Femur (tissue), 1 donor: ENCODE measurements around the gene AMFR.
"Not testable (repeated sequence)": the region's sequence is repeated elsewhere in the genome, so short reads cannot be mapped to it uniquely, and the experiment has no call there.

Experiments used
- DNase-seq: peaks from one replicate; pipeline ENCODE4 v3.0.0-alpha.2; 2017

Gene AMFR

GRCh38 chr16:56423584-56424403 is 1.6 kb downstream of the AMFR start:
- DNase-seq: no peak

- no peak for DNase-seq
Measured at GRCh38 chr16:56422896-56423441, 2.4 kb downstream of the AMFR start.

GRCh38 chr16:56421976-56422669 is 3.2 kb downstream of the AMFR start:
- no peak for DNase-seq

- DNase-seq: no peak
Measured at GRCh38 chr16:56421313-56421712, 4.0 kb downstream of the AMFR start.

GRCh38 chr16:56420613-56421012 is 4.7 kb downstream of the AMFR start:
- no peak for DNase-seq

- no peak for DNase-seq
Measured at GRCh38 chr16:56419740-56420548, 5.4 kb downstream of the AMFR start.

- no peak for DNase-seq
Measured at GRCh38 chr16:56417138-56417537, 8.2 kb downstream of the AMFR start.

- no peak for DNase-seq
Measured at GRCh38 chr16:56415875-56416274, 9.5 kb downstream of the AMFR start.

- DNase-seq: no peak
Measured at GRCh38 chr16:56414366-56414765, 11.0 kb downstream of the AMFR start.

- DNase-seq: no peak
Measured at GRCh38 chr16:56413381-56413780, 12.0 kb downstream of the AMFR start.

GRCh38 chr16:56411624-56412023 is 13.7 kb downstream of the AMFR start:
- no peak for DNase-seq

GRCh38 chr16:56411123-56411522 is 14.2 kb downstream of the AMFR start:
- DNase-seq: no peak

- no peak for DNase-seq
Measured at GRCh38 chr16:56409195-56409594, 16.1 kb downstream of the AMFR start.

- no peak for DNase-seq
Measured at GRCh38 chr16:56408379-56409098, 16.8 kb downstream of the AMFR start.

GRCh38 chr16:56405977-56406672 is 19.2 kb downstream of the AMFR start:
- DNase-seq: no peak

GRCh38 chr16:56401482-56401881 is 23.9 kb downstream of the AMFR start:
- no peak for DNase-seq

GRCh38 chr16:56400458-56400857 is 24.9 kb downstream of the AMFR start:
- no peak for DNase-seq

GRCh38 chr16:56399486-56399885 is 25.9 kb downstream of the AMFR start:
- DNase-seq: no peak

GRCh38 chr16:56399047-56399446 is 26.3 kb downstream of the AMFR start:
- no peak for DNase-seq

GRCh38 chr16:56396724-56397123 is 28.6 kb downstream of the AMFR start:
- DNase-seq: not testable (repeated sequence)

GRCh38 chr16:56389554-56389953 is 35.8 kb downstream of the AMFR start:
- DNase-seq: no peak

- no peak for DNase-seq
Measured at GRCh38 chr16:56388209-56388608, 37.1 kb downstream of the AMFR start.
